ENCODE results near the gene BRINP3. TPM values are rescaled to one million over a fixed set of nuclear protein-coding genes. Genes with fewer than 3 reads are reported as not detected.

BRINP3 gene
- total RNA-seq, 1 experiment from 2014 or later = not detected

- Histone ChIP-seq H4K5ac (ENCODE audit: insufficient read length, low read depth, low read length) (no peak overlapping the region), H3K14ac (ENCODE audit: insufficient read depth, low read length) (0 out of 2 replicates have a peak overlapping the region, but pooled peaks have one; percentile 61), H3T11ph (ENCODE audit: low read length) (no peak overlapping the region), H4K20me1 (ENCODE audit: control insufficient read depth, insufficient read depth, insufficient read length) (no peaks in the 10 kb centered on the region), H3K56ac (ENCODE audit: insufficient read length, low read depth, low read length) (no peak overlapping the region), H3K4me2 (ENCODE audit: insufficient read depth, insufficient read length, low read length) (peak overlapping the region; percentile 95), H4K8ac (replicated peaks; ENCODE audit: insufficient read length, low read depth, low read length) (no peak overlapping the region), H4K91ac (ENCODE audit: insufficient read length, low read depth, low read length) (no peak overlapping the region), H2BK120ac (ENCODE audit: low read depth, low read length, poor library complexity, severe bottlenecking) (no peak overlapping the region), H2BK20ac (ENCODE audit: low read depth, low read length, poor library complexity, severe bottlenecking) (no peak overlapping the region), H3K9me3 (ENCODE audit: control insufficient read depth, low read depth, low read length) (no peaks in the 10 kb centered on the region), H3K27me3 (ENCODE audit: insufficient read depth, low read length) (peaks cover 20% of the 10 kb centered on the region; the same call in 1 of the 2 replicates), H2AK5ac (ENCODE audit: insufficient read length, low read length) (no peak overlapping the region), H3K23ac (ENCODE audit: insufficient read length, low read depth, low read length) (no peak overlapping the region), H3K23me2 (ENCODE audit: insufficient read length, low read depth, low read length, poor library complexity, severe bottlenecking) (peaks cover 33% of the 10 kb centered on the region), H2BK15ac (ENCODE audit: low read depth, low read length) (no peak overlapping the region), H3K79me2 (ENCODE audit: insufficient read depth, low read length) (no peaks in the 10 kb centered on the region), H3K4me1 (ENCODE audit: insufficient read depth, low read length) (no peaks in the 10 kb centered on the region), H3K79me1 (ENCODE audit: insufficient read depth, low read depth, low read length, poor library complexity, severe bottlenecking) (no peaks in the 10 kb centered on the region), H2BK5ac (ENCODE audit: insufficient read length, low read length) (no peak overlapping the region), H3K18ac (ENCODE audit: insufficient read length, low read depth, low read length) (no peak overlapping the region), H2AFZ (ENCODE audit: low read length) (peak overlapping the region; percentile 18), H3K9ac (ENCODE audit: extremely low read depth, insufficient read length, low read length) (peak overlapping the region; percentile 3), H3K4ac (ENCODE audit: low read depth, low read length) (no peak overlapping the region), H2BK12ac (ENCODE audit: insufficient read length, low read depth, low read length) (no peak overlapping the region), H3K27ac (ENCODE audit: insufficient read length, low read depth, low read length) (no peak overlapping the region)
- peak overlapping the region; percentile 81 to 99 for H3K4me3 Mint-ChIP-seq
- H3K27ac Mint-ChIP-seq = peak overlapping the region in 2 of 3 experiments; percentile 50 to 97; a peak in 5 of 7 replicates
- H3K9me3 Mint-ChIP-seq = no peaks in the 10 kb centered on the region
- WGBS (ENCODE audit: extremely low coverage, insufficient read length, low lambda C conversion rate) = no CpG with 5 or more reads among the region's 42 CpGs
- peaks cover 72% of the 10 kb centered on the region for H3K27me3 Mint-ChIP-seq (ENCODE audit: low read depth)
- TF ChIP-seq CTCF (conservative IDR thresholded peaks at IDR 0.05) = no peak
- peaks cover 45 to 47% of the 10 kb centered on the region in 2 experiments for H3K4me1 Mint-ChIP-seq
- peak; percentile 71 for DNase-seq
- H3K36me3 Mint-ChIP-seq (ENCODE audit: insufficient read depth in 1 of 3, low read depth in 3 of 3) = no peaks in the 10 kb centered on the region
Measured at GRCh38 chr1:190478149-190479049, 735 bp upstream of the BRINP3 start.
